Trophoblast cell (in vitro differentiated cells and primary cell): ENCODE measurements around the gene WASF3.

Experiments
- DNase-seq, 2 donors: peaks; one replicate each; pipeline ENCODE4 v3.0.0-alpha.2; 2016
- H2AFZ ChIP-seq: 2 replicates; pipeline ENCODE4 v1.6.1; 2013; ENCODE audit warnings: low read length, moderate library complexity, mild to moderate bottlenecking; ENCODE audit not compliant: insufficient read depth, poor library complexity
- H2AK5ac ChIP-seq: 2 replicates; pipeline ENCODE4 v1.6.1; 2013; ENCODE audit warnings: mild to moderate bottlenecking, low read length
- H2BK120ac ChIP-seq: 2 replicates; pipeline ENCODE4 v1.6.1; 2013; ENCODE audit warnings: low read length, mild to moderate bottlenecking, moderate library complexity; ENCODE audit not compliant: insufficient read depth, poor library complexity
- H2BK12ac ChIP-seq: 2 replicates; pipeline ENCODE4 v1.6.1; 2013; ENCODE audit warnings: mild to moderate bottlenecking, low read length, moderate library complexity
- H2BK5ac ChIP-seq: 2 replicates; pipeline ENCODE4 v1.6.1; 2013; ENCODE audit warnings: low read length, low read depth, moderate library complexity, mild to moderate bottlenecking; ENCODE audit not compliant: poor library complexity
- H3K14ac ChIP-seq: 2 replicates; pipeline ENCODE4 v1.6.1; 2013; ENCODE audit warnings: mild to moderate bottlenecking, low read length
- H3K18ac ChIP-seq: 2 replicates; pipeline ENCODE4 v1.6.1; 2013; ENCODE audit warnings: mild to moderate bottlenecking, low read length
- H3K23ac ChIP-seq: 2 replicates; pipeline ENCODE4 v1.6.1; 2013; ENCODE audit warnings: low read length
- H3K27ac ChIP-seq: 2 replicates; pipeline ENCODE4 v1.5.1; 2013; ENCODE audit warnings: low read depth, mild to moderate bottlenecking, inconsistent platforms, low read length, moderate library complexity
- H3K27me3 ChIP-seq: 2 replicates; pipeline ENCODE4 v1.6.1; 2013; ENCODE audit warnings: inconsistent platforms, mild to moderate bottlenecking, low read length, moderate library complexity; ENCODE audit not compliant: insufficient read depth
- H3K36me3 ChIP-seq, 2 experiments: 1 replicate in 1 of 2; 2 replicates in 1 of 2; pipeline ENCODE4 v1.6.1; 2013; ENCODE audit warnings: low read length in 2 of 2, mild to moderate bottlenecking in 2 of 2, moderate library complexity in 1 of 2; ENCODE audit not compliant: insufficient read depth in 2 of 2, control insufficient read depth in 1 of 2
- H3K4ac ChIP-seq: 2 replicates; pipeline ENCODE4 v1.6.1; 2013; ENCODE audit warnings: low read depth, mild to moderate bottlenecking, low read length, moderate library complexity
- H3K4me1 ChIP-seq, 2 experiments: 1 replicate in 1 of 2; 2 replicates in 1 of 2; pipeline ENCODE4 v1.6.1; 2013; ENCODE audit warnings: low read length in 2 of 2, mild to moderate bottlenecking in 2 of 2, moderate library complexity in 1 of 2; ENCODE audit not compliant: insufficient read depth in 2 of 2, control insufficient read depth in 1 of 2
- H3K4me2 ChIP-seq: 2 replicates; pipeline ENCODE4 v1.6.1; 2013; ENCODE audit warnings: inconsistent platforms, mild to moderate bottlenecking, low read length, moderate library complexity
- H3K4me3 ChIP-seq: 2 replicates; pipeline ENCODE4 v1.5.1; 2013; ENCODE audit warnings: mild to moderate bottlenecking, low read depth, low read length, inconsistent platforms
- H3K79me1 ChIP-seq: one replicate; pipeline ENCODE4 v1.6.1; 2013; ENCODE audit warnings: low read length
- H3K79me2 ChIP-seq: 2 replicates; pipeline ENCODE4 v1.6.1; 2013; ENCODE audit warnings: low read length, mild to moderate bottlenecking; ENCODE audit not compliant: control insufficient read depth, insufficient read depth, poor library complexity
- H3K9ac ChIP-seq: 2 replicates; pipeline ENCODE4 v1.6.1; 2013; ENCODE audit warnings: mild to moderate bottlenecking, low read length
- H3K9me3 ChIP-seq: 2 replicates; pipeline ENCODE4 v1.6.1; 2013; ENCODE audit warnings: low read depth, mild to moderate bottlenecking, control low read depth, inconsistent platforms, low read length; ENCODE audit not compliant: insufficient read depth
- H4K12ac ChIP-seq: 2 replicates; pipeline ENCODE4 v1.6.1; 2013; ENCODE audit warnings: low read depth, mild to moderate bottlenecking, low read length, moderate library complexity
- H4K8ac ChIP-seq: 2 replicates; pipeline ENCODE4 v1.6.1; 2013; ENCODE audit warnings: low read depth, mild to moderate bottlenecking, low read length, moderate library complexity
- H4K91ac ChIP-seq: one replicate; pipeline ENCODE4 v1.6.1; 2013; ENCODE audit warnings: low read depth, mild to moderate bottlenecking, low read length, moderate library complexity
- whole genome bisulfite sequencing: extraction: QIAGEN DNeasy Blood & Tissue Kit; methylation state at CpG from one replicate; pipeline ENCODE4 v1.1.7; 2013; ENCODE audit warnings: missing lambda C conversion rate; ENCODE audit not compliant: insufficient read length, insufficient coverage; ENCODE audit errors: extremely low coverage; 5-methylcytosine and 5-hydroxymethylcytosine counted together

WASF3 gene

GRCh38 chr13:26602783-26603182 is 45.3 kb downstream of the WASF3 start:
- H3K79me1 ChIP-seq: no peaks in the 10 kb centered on the region
- no peak overlapping the region for H4K8ac ChIP-seq
- no peaks in the 10 kb centered on the region for H3K36me3 ChIP-seq
- H3K4ac ChIP-seq: no peak overlapping the region
- no peak overlapping the region for H2AK5ac ChIP-seq
- H3K4me1 ChIP-seq: no peaks in the 10 kb centered on the region
- H3K9me3 ChIP-seq: no peaks in the 10 kb centered on the region
- no peak overlapping the region for H2BK12ac ChIP-seq
- no peak overlapping the region for H3K27ac ChIP-seq
- WGBS: no CpG with 5 or more reads among the region's 3 CpGs
- no peaks in the 10 kb centered on the region for H3K79me2 ChIP-seq
- no peaks in the 10 kb centered on the region for H3K27me3 ChIP-seq
- no peak overlapping the region for H3K9ac ChIP-seq
- H3K23ac ChIP-seq: no peak overlapping the region
- H3K4me3 ChIP-seq: no peak overlapping the region
- no peak overlapping the region for H4K12ac ChIP-seq
- H3K4me2 ChIP-seq: no peak overlapping the region
- no peak overlapping the region for H2AFZ ChIP-seq
- no peak for DNase-seq
- H3K14ac ChIP-seq: no peak overlapping the region
- H3K18ac ChIP-seq: no peak overlapping the region
- H4K91ac ChIP-seq: no peak overlapping the region
- no peak overlapping the region for H2BK5ac ChIP-seq
- no peak overlapping the region for H2BK120ac ChIP-seq

- Histone ChIP-seq H2AFZ (no peak overlapping the region), H3K4ac (no peak overlapping the region), H4K8ac (no peak overlapping the region), H3K23ac (no peak overlapping the region), H3K9me3 (no peaks in the 10 kb centered on the region), H3K79me1 (no peaks in the 10 kb centered on the region), H4K12ac (no peak overlapping the region), H2BK5ac (no peak overlapping the region), H3K27me3 (no peaks in the 10 kb centered on the region), H3K4me3 (no peak overlapping the region), H2BK12ac (no peak overlapping the region), H2AK5ac (no peak overlapping the region), H4K91ac (no peak overlapping the region), H3K36me3 (no peaks in the 10 kb centered on the region), H3K9ac (no peak overlapping the region), H2BK120ac (no peak overlapping the region), H3K18ac (no peak overlapping the region), H3K4me2 (no peak overlapping the region), H3K79me2 (no peaks in the 10 kb centered on the region), H3K14ac (no peak overlapping the region), H3K27ac (no peak overlapping the region), H3K4me1 (no peaks in the 10 kb centered on the region)
- no CpG with 5 or more reads among the region's 3 CpGs for WGBS
- DNase-seq: no peak
Observed at GRCh38 chr13:26604784-26605545, 47.5 kb downstream of the WASF3 start.

- no peaks in the 10 kb centered on the region for H3K9me3 ChIP-seq
- no peak overlapping the region for H2AK5ac ChIP-seq
- H3K4ac ChIP-seq: no peak overlapping the region
- H3K4me3 ChIP-seq: no peak overlapping the region
- H4K12ac ChIP-seq: no peak overlapping the region
- no peaks in the 10 kb centered on the region for H3K79me2 ChIP-seq
- no peak overlapping the region for H4K91ac ChIP-seq
- no peaks in the 10 kb centered on the region for H3K27me3 ChIP-seq
- no peak overlapping the region for H3K27ac ChIP-seq
- no peak overlapping the region for H2BK120ac ChIP-seq
- H2BK5ac ChIP-seq: no peak overlapping the region
- no peak overlapping the region for H3K9ac ChIP-seq
- H3K23ac ChIP-seq: no peak overlapping the region
- H2AFZ ChIP-seq: no peak overlapping the region
- WGBS: no CpG with 5 or more reads among the region's 2 CpGs
- no peak overlapping the region for H3K4me2 ChIP-seq
- no peaks in the 10 kb centered on the region for H3K79me1 ChIP-seq
- H3K18ac ChIP-seq: no peak overlapping the region
- H3K36me3 ChIP-seq: no peaks in the 10 kb centered on the region
- H3K4me1 ChIP-seq: no peaks in the 10 kb centered on the region
- no peak overlapping the region for H3K14ac ChIP-seq
- H2BK12ac ChIP-seq: no peak overlapping the region
- DNase-seq: peak in 1 of 2 donors; percentile 43
- no peak overlapping the region for H4K8ac ChIP-seq
Observed at GRCh38 chr13:26605845-26606244, 48.4 kb downstream of the WASF3 start.

GRCh38 chr13:26606631-26607030 is 49.1 kb downstream of the WASF3 start:
- WGBS: no CpG with 5 or more reads among the region's 4 CpGs
- no peaks in the 10 kb centered on the region for H3K27me3 ChIP-seq

More at GRCh38 chr13:26606631-26607030, 49.1 kb downstream of the WASF3 start:
- H3K4me2 ChIP-seq: no peak overlapping the region
- no peaks in the 10 kb centered on the region for H3K79me1 ChIP-seq
- H2AFZ ChIP-seq: no peak overlapping the region
- no peak overlapping the region for H2BK5ac ChIP-seq
- no peak for DNase-seq
- H3K4me1 ChIP-seq: no peaks in the 10 kb centered on the region
- H2BK120ac ChIP-seq: no peak overlapping the region
- no peak overlapping the region for H4K8ac ChIP-seq
- no peaks in the 10 kb centered on the region for H3K9me3 ChIP-seq
- H3K9ac ChIP-seq: no peak overlapping the region
- H3K4ac ChIP-seq: no peak overlapping the region
- H3K79me2 ChIP-seq: no peaks in the 10 kb centered on the region
- H3K36me3 ChIP-seq: no peaks in the 10 kb centered on the region
- no peak overlapping the region for H2AK5ac ChIP-seq
- H3K18ac ChIP-seq: no peak overlapping the region
- H2BK12ac ChIP-seq: no peak overlapping the region
- H3K23ac ChIP-seq: no peak overlapping the region
- H3K4me3 ChIP-seq: no peak overlapping the region
- no peak overlapping the region for H4K12ac ChIP-seq
- H3K27ac ChIP-seq: no peak overlapping the region
- no peak overlapping the region for H4K91ac ChIP-seq
- H3K14ac ChIP-seq: no peak overlapping the region
